GM19468 (cell line): ENCODE data around the gene UBE2L6.

ENCODE experiments used
- ATAC-seq: cut with Tn5 transposase; IDR thresholded peaks from one replicate; pipeline ENCODE4 v1.9.1; 2021; ENCODE audit warnings: mild to moderate bottlenecking, moderate library complexity, moderate number of reproducible peaks; ENCODE audit not compliant: unreplicated experiment; ENCODE audit errors: extremely low read depth

The UBE2L6 gene

DNA sequence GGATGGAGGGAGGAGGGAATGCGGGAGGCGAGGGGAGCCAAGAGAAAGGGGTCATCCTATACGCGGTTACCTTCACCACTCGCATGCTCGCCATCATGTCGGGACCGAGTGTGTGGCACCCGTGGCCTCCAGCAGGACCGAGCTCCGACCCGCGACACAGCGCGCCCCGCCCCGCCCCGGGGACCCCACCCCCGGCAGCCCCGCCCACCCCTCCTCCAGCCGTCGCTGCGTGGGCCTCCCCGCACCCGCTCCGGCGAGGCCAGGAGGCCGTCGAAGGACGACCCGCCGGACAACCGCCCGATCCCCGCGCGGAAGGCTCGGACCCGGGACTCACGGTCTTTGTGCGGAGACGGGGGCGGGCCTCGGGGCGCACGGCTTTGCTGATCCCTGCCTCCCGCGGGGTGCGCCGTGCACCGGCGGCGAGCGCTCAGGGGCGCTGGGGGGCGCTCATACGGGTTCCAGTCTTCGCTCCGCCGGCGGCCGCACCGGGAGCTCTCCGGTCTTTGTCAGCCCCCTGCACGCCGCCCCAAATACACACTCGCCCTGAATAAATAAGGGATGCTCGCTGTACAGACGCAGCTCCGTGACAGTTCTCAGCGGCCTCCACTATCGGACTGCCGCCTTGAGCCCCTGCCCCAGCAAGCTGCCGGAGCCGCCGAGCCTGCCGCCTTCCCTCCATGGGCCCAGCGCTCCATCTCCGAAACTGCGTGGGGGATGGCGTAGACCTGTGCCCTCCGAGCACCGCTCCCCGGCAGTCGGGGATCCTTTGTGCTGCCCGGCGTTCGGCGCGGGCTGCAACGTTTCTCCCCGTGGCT is at the start of gene UBE2L6:
Gene UBE2L6, minus strand, starts transcription at position 158 of the 815 bp plus-strand sequence. Its CDS starts 61 bp downstream, at position 97.
- ATAC-seq, result peak; percentile 59

- ATAC-seq, result no peak
These were observed 49.1 kb upstream of the UBE2L6 start for GRCh38 chr11:57616595-57616994.

- ATAC-seq, result no peak
These were observed 47.8 kb upstream of the UBE2L6 start for GRCh38 chr11:57615308-57615707.

DNA sequence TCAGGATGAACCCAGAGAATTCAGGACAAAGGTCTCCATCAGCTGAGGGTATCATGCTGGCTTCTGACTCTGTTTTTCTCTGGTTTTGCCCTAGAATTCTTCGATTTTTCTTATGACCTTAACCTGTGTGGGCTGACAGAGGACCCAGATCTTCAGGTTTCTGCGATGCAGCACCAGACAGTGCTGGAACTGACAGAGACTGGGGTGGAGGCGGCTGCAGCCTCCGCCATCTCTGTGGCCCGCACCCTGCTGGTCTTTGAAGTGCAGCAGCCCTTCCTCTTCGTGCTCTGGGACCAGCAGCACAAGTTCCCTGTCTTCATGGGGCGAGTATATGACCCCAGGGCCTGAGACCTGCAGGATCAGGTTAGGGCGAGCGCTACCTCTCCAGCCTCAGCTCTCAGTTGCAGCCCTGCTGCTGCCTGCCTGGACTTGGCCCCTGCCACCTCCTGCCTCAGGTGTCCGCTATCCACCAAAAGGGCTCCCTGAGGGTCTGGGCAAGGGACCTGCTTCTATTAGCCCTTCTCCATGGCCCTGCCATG is 46.8 kb upstream of the UBE2L6 start:
- ATAC-seq, result no peak

- ATAC-seq, result no peak
These were observed 42.7 kb upstream of the UBE2L6 start for GRCh38 chr11:57610170-57610569.

DNA sequence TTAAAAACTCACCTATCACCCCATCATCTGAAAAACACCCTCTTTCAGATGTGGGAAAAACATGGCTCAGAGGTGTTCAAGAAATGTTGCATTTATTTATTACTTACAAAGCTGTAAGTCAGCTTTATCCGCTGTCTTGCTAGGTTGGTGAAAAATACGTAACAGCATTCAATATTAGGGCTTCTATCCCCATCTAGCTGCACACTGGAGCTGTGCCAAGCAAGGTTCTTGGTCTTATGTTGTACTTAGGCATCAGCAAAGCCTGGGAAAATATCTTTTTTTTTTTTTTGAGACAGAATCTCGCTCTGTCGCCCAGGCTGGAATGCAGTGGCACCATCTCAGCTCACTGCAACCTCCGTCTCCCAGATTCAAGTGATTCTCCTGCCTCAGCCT is 37.6 kb upstream of the UBE2L6 start:
- ATAC-seq, result no peak

GRCh38 chr11:57604296-57605027 is 37.0 kb upstream of the UBE2L6 start:
- ATAC-seq, result no peak

- no peak for ATAC-seq
These were observed 33.8 kb upstream of the UBE2L6 start for GRCh38 chr11:57601297-57601696.

DNA sequence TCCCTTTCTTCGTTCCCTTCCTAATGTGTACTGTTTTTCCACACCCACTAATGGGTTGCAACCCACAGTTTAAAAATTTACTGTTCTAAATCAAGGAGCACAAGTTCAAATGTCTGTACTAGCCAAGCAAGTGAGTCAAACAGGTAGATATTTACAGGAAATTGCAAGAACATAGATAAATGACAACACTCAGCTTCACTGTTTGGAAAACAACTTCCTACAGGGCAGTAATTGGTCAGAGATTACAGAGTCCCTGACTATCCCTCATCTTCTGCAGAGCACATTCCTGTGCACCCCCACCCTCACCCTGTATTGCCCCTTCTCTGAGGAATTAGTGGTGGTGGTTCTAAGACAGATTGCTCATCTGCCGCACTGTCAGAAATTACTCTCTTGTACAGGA is 31.9 kb upstream of the UBE2L6 start:
- ATAC-seq, result no peak

- no peak for ATAC-seq
These were observed 31.3 kb upstream of the UBE2L6 start for GRCh38 chr11:57598831-57599155.

DNA sequence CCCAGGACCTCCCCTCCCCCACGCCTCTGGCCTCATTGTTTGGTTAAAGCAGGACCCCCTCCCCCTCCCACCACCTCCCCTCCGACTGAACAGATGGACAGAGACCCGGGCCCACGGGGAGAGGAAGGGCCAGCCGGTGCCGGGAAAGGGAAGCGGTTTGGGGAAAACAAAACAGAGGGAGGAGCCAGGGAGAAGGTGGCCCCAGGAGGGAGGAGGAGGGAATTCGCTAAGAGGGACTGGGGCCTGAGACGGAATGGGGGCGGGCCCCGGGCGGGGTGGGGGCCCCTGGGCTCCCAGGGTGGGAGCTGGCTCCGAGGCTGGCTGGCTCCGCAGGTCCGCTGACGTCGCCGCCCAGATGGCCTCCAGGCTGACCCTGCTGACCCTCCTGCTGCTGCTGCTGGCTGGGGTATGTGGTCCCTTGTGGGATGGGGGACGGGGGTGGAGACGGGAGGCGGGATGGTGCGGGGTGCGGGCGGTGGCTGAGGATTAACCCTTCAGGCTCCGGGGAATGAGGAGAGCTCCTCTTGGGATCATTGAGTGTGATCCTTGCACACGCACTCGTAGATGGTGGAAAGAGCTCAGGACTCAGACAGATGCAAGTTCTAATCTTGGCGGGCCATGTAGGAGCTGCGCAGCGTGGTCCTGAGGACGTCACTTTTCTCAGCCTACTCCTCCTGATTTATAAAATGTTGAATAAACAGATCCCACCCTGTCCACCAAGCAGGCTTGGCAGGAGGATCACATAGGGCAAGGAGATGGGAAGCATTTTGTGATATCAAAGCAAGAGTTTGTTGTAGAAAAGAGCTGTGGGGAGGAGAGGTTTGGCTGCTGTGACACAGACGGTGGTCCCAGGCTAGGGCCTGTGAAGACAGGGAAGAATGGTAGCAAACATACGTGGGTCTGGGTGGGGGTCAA is 30.7 kb upstream of the UBE2L6 start:
- ATAC-seq, result no peak

DNA sequence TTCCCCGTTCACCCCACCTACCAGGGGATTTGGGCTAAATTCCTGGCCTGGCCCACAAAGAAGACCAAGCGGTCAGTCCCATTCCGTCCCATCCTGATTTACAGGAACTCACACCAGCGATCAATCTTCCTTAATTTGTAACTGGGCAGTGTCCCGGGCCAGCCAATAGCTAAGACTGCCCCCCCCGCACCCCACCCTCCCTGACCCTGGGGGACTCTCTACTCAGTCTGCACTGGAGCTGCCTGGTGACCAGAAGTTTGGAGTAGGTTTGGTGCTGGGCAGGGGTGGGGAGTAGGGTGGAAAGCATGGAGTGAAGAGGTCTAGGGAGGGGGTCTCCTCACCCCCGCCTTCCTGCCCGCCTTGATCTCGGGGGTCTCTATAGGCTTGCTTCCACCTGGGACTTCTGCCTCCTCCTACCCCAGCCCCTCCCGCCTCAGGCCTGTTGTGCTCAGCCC is 30.0 kb upstream of the UBE2L6 start, which contains the start of gene SERPING1:
Gene SERPING1, plus strand, starts transcription at position 225 of the 455 bp plus-strand sequence. CDS start 586 bp downstream, outside the sequence.
- ATAC-seq, result no peak

DNA sequence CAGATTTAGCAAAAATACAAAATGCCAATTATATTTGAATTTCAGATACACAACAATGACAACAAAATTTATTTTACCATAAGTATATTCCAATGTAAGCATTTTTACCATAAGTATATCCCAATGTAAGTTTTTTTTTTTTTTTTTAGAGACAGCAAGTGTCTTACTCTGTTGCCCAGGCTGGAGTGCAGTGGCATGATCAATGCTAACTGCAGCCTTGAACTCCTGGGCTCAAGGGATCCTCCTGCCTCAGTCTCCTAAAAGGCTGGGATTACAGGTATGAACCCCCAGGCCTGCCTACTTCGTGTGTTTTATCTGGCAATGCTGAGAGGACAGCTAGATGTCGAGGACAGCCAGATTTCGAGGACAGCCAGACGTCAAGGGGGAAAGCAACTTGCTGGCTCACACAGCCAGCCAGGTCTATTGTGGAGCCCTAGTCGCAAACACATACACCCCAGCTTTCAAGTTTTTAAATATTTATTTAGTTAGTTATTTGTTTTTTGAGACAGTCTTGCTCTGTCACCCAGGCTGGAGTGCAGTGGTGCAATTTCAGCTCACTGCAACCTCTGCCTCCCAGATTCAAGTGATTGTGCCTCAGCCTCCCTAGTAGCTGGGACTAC is 28.9 kb upstream of the UBE2L6 start:
- no peak for ATAC-seq

DNA sequence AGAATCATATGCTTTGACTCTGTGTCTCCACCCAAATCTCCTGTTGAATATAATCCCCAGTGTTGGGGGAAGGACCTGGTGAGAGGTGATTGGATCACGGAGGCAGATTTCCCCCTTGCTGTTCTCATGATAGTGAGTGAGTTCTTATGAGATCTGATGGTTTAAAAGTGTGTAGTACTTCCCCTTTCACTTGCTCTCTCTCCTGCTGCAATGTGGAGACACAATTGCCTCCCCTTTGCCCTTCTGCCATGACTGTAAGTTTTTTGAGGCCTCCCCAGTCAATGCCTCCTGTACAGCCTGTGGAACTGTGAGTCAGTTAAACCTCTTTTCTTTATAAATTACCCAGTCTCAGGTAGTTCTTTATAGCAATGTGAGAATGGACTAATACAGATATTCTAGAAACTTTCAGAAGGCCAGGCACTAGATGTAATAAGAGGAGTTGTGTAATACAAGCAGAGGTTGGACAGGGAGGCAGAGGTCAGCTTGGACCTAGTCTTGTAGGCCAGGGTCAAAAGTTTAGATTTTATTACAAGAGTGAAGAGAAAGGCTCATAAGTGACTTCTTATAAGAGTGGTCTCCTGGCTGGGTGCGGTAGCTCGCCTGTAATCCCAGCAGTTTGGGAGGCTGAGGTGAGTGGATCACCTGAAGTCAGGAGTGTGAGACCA is 20.7 kb upstream of the UBE2L6 start:
- ATAC-seq, result no peak

GRCh38 chr11:57586711-57587245 is 19.3 kb upstream of the UBE2L6 start:
- ATAC-seq, result no peak

DNA sequence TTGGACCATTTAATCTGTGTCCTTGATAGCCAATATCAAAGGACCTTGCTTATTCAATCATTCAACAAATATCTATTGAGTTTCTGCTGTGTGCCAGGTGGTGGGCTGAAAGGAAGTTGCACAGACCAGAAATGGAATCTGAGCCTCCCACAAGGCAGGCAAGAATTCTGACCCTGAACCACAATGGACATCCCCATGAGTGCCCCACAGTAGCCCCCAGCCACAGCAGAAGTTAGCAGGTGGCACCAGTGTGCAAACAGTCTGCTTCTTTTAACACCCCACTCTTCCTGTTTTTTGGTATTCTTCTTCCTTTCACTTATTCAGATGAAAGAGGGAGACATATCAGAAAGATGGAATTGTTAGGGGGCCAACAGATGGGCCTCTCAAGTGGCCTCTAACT is 17.8 kb upstream of the UBE2L6 start:
- ATAC-seq, result no peak

DNA sequence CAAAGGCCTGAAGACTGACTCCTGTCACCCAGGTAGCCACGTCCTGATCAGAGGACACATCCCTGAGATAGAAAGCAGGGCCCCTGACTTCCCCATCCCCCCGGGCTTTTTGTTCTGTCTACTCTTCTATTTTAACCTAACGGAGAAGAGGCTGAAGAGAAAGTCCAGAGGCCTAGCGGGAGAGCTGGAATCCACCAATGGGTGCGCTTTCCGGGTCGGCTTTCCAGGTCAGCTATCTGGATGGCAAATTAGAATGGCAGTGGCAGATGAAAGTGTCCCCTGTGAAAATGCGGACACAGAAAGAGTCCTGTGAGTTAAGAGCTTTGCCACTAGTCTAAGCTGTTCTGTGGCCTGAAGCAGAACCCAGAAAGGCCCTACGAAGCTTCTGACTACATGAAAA is 16.9 kb upstream of the UBE2L6 start:
- ATAC-seq, result no peak

- no peak for ATAC-seq
These were observed 6.6 kb upstream of the UBE2L6 start for GRCh38 chr11:57574061-57574460.

- ATAC-seq, result no peak
These were observed 4.1 kb upstream of the UBE2L6 start for GRCh38 chr11:57571606-57572005.
